Epithelial cell of esophagus (primary cell): ENCODE results near the gene TMEM191C.

ENCODE experiments used
- DNase-seq: peaks from one replicate; pipeline ENCODE4 v3.0.0; 2010; ENCODE audit warnings: low read depth
- H3K4me3 ChIP-seq: 2 replicates; pipeline ENCODE4 v1.5.1; 2011; ENCODE audit warnings: mild to moderate bottlenecking, low read length, control low read depth
- CTCF ChIP-seq: IDR thresholded peaks from 2 replicates; pipeline ENCODE4 v1.5.1; 2011; ENCODE audit warnings: low read depth, mild to moderate bottlenecking, low read length, control low read depth, inconsistent platforms; ENCODE audit not compliant: insufficient read depth; ENCODE audit errors: missing control alignments

TMEM191C gene

GRCh38 chr22:21446827-21447690 is 20.1 kb upstream of the TMEM191C start:
- no peak for TF ChIP-seq CTCF
- H3K4me3 ChIP-seq, result no peak overlapping the region
- DNase-seq, result no peak

GRCh38 chr22:21447694-21448402 is 19.3 kb upstream of the TMEM191C start:
- DNase-seq, result no peak

GRCh38 chr22:21448627-21449416 is 18.4 kb upstream of the TMEM191C start:
- no peak overlapping the region for H3K4me3 ChIP-seq
- no peak for DNase-seq
- TF ChIP-seq CTCF, result no peak

More at GRCh38 chr22:21447694-21448402, 19.3 kb upstream of the TMEM191C start:
- H3K4me3 ChIP-seq, result no peak overlapping the region
- TF ChIP-seq CTCF, result peak; percentile 15

- TF ChIP-seq CTCF, result no peak
- DNase-seq, result no peak
- no peak overlapping the region for H3K4me3 ChIP-seq
Measured at GRCh38 chr22:21449531-21450319, 17.5 kb upstream of the TMEM191C start.

GRCh38 chr22:21450320-21450831 is 16.8 kb upstream of the TMEM191C start:
- no peak for DNase-seq

More at GRCh38 chr22:21450320-21450831, 16.8 kb upstream of the TMEM191C start:
- no peak for TF ChIP-seq CTCF
- H3K4me3 ChIP-seq, result no peak overlapping the region
